SK-N-SH (cell line): ENCODE results near the gene TBX4. TPM values are rescaled to one million over a fixed set of nuclear protein-coding genes. Genes with fewer than 3 reads are reported as not detected.

Source experiments
- CTCF ChIA-PET: fragments of 300-600, 350-600 bp; formaldehyde crosslinking; extraction: SDS; loops from one replicate; lab custom pipeline; 2021; lab: Yijun Ruan, JAX
- POLR2A ChIA-PET: fragments of 350-600 bp; sonication (Branson Sonifier 250); formaldehyde crosslinking; extraction: SDS; loops from one replicate; lab custom pipeline; 2020; ENCODE audit warnings: antibody characterized with exemption, inconsistent platforms; lab: Yijun Ruan, JAX
- DNase-seq: peaks from one replicate; pipeline ENCODE4 v3.0.0; 2012
- H2AFZ ChIP-seq: fragments of 200-600 bp; sonication (generic); 2 replicates; pipeline ENCODE4 v1.8.1; 2016; ENCODE audit warnings: antibody characterized with exemption, mild to moderate bottlenecking, low read depth
- H3F3A ChIP-seq: fragments of 200-600 bp; sonication (generic); replicated peaks from 2 replicates; pipeline ENCODE3; 2016; ENCODE audit warnings: antibody characterized with exemption, mild to moderate bottlenecking; ENCODE audit not compliant: insufficient read depth
- H3K27ac ChIP-seq, 2 experiments: fragments of 200-500 bp in 1 of 2; fragments of 200-600 bp in 1 of 2; sonication (Bioruptor generic) in 1 of 2; sonication (generic), shearing (Covaris generic) in 1 of 2; 2 replicates each; pipeline versions ENCODE4 v1.5.1 to v1.6.1; 2014 to 2016; ENCODE audit warnings: low read depth in 2 of 2, inconsistent platforms in 1 of 2, low read length in 1 of 2, mild to moderate bottlenecking in 1 of 2, mixed read lengths in 1 of 2
- H3K27me3 ChIP-seq: fragments of 200-600 bp; sonication (generic), shearing (Covaris generic); 2 replicates; pipeline ENCODE4 v1.6.1; 2016; ENCODE audit warnings: mixed run types; ENCODE audit not compliant: insufficient read depth
- H3K36me3 ChIP-seq, 2 experiments: fragments of 200-500 bp in 1 of 2; fragments of 200-600 bp in 1 of 2; sonication (Bioruptor generic) in 1 of 2; sonication (generic) in 1 of 2; replicated peaks in 1 of 2; 2 replicates each; pipeline versions ENCODE3 to v1.5.1; 2014 to 2016; ENCODE audit warnings: low read length in 1 of 2, mild to moderate bottlenecking in 1 of 2; ENCODE audit not compliant: insufficient read depth in 2 of 2, control insufficient read depth in 1 of 2
- H3K4me1 ChIP-seq, 2 experiments: fragments of 200-500 bp in 1 of 2; fragments of 200-600 bp in 1 of 2; sonication (Bioruptor generic) in 1 of 2; sonication (generic), shearing (Covaris generic) in 1 of 2; 2 replicates each; pipeline versions ENCODE4 v1.5.1 to v1.6.1; 2014 to 2016; ENCODE audit warnings: low read depth in 1 of 2, low read length in 1 of 2, mixed run types in 1 of 2; ENCODE audit not compliant: insufficient read depth in 2 of 2, control insufficient read depth in 1 of 2
- H3K4me2 ChIP-seq: fragments of 200-600 bp; sonication (generic), shearing (Covaris generic); 2 replicates; pipeline ENCODE4 v1.6.1; 2017; ENCODE audit warnings: mixed run types
- H3K4me3 ChIP-seq, 2 experiments: fragments of 200-500 bp in 1 of 2; fragments of 200-600 bp in 1 of 2; sonication (Bioruptor generic) in 1 of 2; sonication (generic), shearing (Covaris generic) in 1 of 2; 2 replicates each; pipeline versions ENCODE4 v1.5.1 to v1.8.1; 2014 to 2016; ENCODE audit warnings: low read depth in 2 of 2, inconsistent platforms in 1 of 2, low read length in 1 of 2, mild to moderate bottlenecking in 1 of 2, mixed read lengths in 1 of 2, moderate library complexity in 1 of 2
- H3K79me2 ChIP-seq: fragments of 200-600 bp; sonication (generic); 2 replicates; pipeline ENCODE4 v1.8.1; 2017; ENCODE audit warnings: mild to moderate bottlenecking; ENCODE audit not compliant: insufficient read depth
- H3K9ac ChIP-seq: fragments of 200-600 bp; sonication (generic); 2 replicates; pipeline ENCODE4 v1.6.1; 2017; ENCODE audit warnings: mixed run types
- H3K9me2 ChIP-seq: fragments of 200-600 bp; sonication (generic); 2 replicates; pipeline ENCODE4 v1.6.1; 2017; ENCODE audit warnings: mixed run types
- H3K9me3 ChIP-seq: fragments of 200-600 bp; sonication (generic); 2 replicates; pipeline ENCODE4 v1.6.1; 2017; ENCODE audit warnings: mixed run types, mild to moderate bottlenecking, moderate library complexity
- H4K20me1 ChIP-seq: fragments of 200-600 bp; sonication (generic); 2 replicates; pipeline ENCODE4 v1.6.1; 2017; ENCODE audit warnings: mild to moderate bottlenecking, mixed run types; ENCODE audit not compliant: insufficient read depth
- GABPA ChIP-seq: IDR thresholded peaks from 2 replicates; pipeline ENCODE4 v1.4.0; 2012; ENCODE audit warnings: low read depth, mild to moderate bottlenecking
- GATA2 ChIP-seq: sonication (generic); formaldehyde crosslinking; IDR thresholded peaks from 2 replicates; pipeline ENCODE4 v1.5.0; 2020; ENCODE audit warnings: mild to moderate bottlenecking, missing genetic modification reagents
- IRF3 ChIP-seq: fragments of 150-350 bp; IDR thresholded peaks from 2 replicates; pipeline ENCODE4 v1.6.1; 2016; ENCODE audit warnings: mild to moderate bottlenecking, low read depth, low read length
- RAD21 ChIP-seq: IDR thresholded peaks from 2 replicates; pipeline ENCODE4 v1.6.1; 2012; ENCODE audit warnings: mild to moderate bottlenecking, low read length
- RCOR1 ChIP-seq: fragments of 150-350 bp; IDR thresholded peaks from 2 replicates; pipeline ENCODE4 v1.6.1; 2017; ENCODE audit warnings: antibody characterized with exemption, low read length
- REST ChIP-seq: IDR thresholded peaks from 2 replicates; pipeline ENCODE4 v1.6.1; 2012; ENCODE audit warnings: mild to moderate bottlenecking, low read depth, low read length, moderate library complexity
- RFX5 ChIP-seq: IDR thresholded peaks from 2 replicates; pipeline ENCODE4 v1.6.1; 2012; ENCODE audit warnings: mild to moderate bottlenecking, improper control_type of control experiment, low read length
- RXRA ChIP-seq: IDR thresholded peaks from 2 replicates; pipeline ENCODE4 v1.4.0; 2012; ENCODE audit warnings: low read depth, mild to moderate bottlenecking, borderline replicate concordance
- SIN3A ChIP-seq: IDR thresholded peaks from 2 replicates; pipeline ENCODE4 v1.6.1; 2012; ENCODE audit warnings: low read depth, mild to moderate bottlenecking, low read length, moderate library complexity, borderline replicate concordance
- USF1 ChIP-seq: IDR thresholded peaks from 2 replicates; pipeline ENCODE4 v1.4.0; 2012; ENCODE audit warnings: low read depth, borderline replicate concordance
- USF2 ChIP-seq: fragments of 150-350 bp; IDR thresholded peaks from 2 replicates; pipeline ENCODE4 v1.6.1; 2017; ENCODE audit warnings: antibody characterized with exemption, low read length, low read depth, borderline replicate concordance
- ZBTB33 ChIP-seq: IDR thresholded peaks from 2 replicates; pipeline ENCODE4 v1.4.0; 2012; ENCODE audit warnings: low read depth, borderline replicate concordance
- WGBS: methylation state at CpG from one replicate; pipeline ENCODE4 v1.1.6; 2017; ENCODE audit warnings: low lambda C conversion rate; 5-methylcytosine and 5-hydroxymethylcytosine counted together
- polyA plus RNA-seq, 3 experiments: library from polyadenylated mRNA; depleted of rRNA; stranded (reverse); fragments of >200 nt; gene quantifications; 2 replicates each; pipeline ENCODE4 v1.2.3, GENCODE V29; 2012

The TBX4 gene
- polyA plus RNA-seq, 1 of the 3 experiments (the other 2 are of a cell fraction) = 0.02 TPM

DNA sequence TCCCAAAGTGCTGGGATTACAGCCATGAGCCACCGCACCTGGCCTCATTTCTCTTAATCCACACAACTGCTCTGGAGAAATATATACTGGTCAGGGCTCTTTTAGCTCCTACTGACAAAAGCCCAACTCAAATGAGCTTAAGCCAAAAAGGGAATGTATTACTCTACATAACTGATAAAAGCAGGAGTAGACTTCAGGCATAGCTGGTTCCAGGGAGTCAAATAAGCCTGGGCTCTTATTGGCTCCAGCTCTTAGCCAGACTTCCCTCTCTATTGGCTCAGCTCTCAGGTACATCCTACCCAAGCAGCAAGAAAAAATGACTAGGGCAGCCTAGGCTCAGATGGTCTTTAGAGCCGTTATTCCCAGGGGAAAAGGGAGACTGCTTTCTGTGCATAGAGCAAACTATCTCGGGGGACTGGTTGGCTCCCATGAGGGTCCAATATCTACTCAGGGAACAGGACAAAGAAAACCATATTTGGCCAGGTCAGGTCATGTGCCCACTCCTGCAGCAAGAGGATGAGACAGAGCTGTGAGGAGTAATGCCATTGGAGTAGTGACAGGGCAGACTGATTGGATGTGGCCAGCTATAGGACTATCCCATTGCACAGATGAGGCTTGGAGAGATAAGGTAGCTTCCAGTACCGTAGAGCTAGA, 31.4 kb upstream of the TBX4 start (continued):
- no peak for TF ChIP-seq REST
- no peak for TF ChIP-seq GABPA

- ChIA-PET CTCF (interaction anchor here (0.9 to 16.4 kb wide), 8 partner anchors 9 to 701 kb away, joined by 3 to 318 read pairs (median 6); no protein-coding TSS in a partner anchor), POLR2A (no interaction called here)
- Histone ChIP-seq H3K36me3 (no peaks in the 10 kb centered on the region), H3K9me2 (no peaks in the 10 kb centered on the region), H3K4me3 (no peak overlapping the region), H4K20me1 (no peaks in the 10 kb centered on the region), H3K27ac (no peak overlapping the region), H3K4me1 (peaks cover 2 to 12% of the 10 kb centered on the region in 2 experiments; a peak in 1 of 4 replicates), H2AFZ (no peak overlapping the region), H3K9ac (no peak overlapping the region), H3K4me2 (no peak overlapping the region), H3K27me3 (no peaks in the 10 kb centered on the region), H3K79me2 (no peaks in the 10 kb centered on the region), H3F3A (peaks cover 1% of the 10 kb centered on the region), H3K9me3 (no peaks in the 10 kb centered on the region)
- no peak for DNase-seq
- no peak for TF ChIP-seq ZBTB33
- TF ChIP-seq USF2 = no peak
- TF ChIP-seq GATA2 (CRISPR knock-in tag) = no peak
- TF ChIP-seq RXRA = no peak
- TF ChIP-seq USF1 = no peak
- TF ChIP-seq RCOR1 = no peak
- TF ChIP-seq RAD21 = no peak
- TF ChIP-seq IRF3 = no peak
- TF ChIP-seq SIN3A = no peak
- TF ChIP-seq RFX5 = no peak
- 84% methylated on average over 4 of the region's 4 CpGs for whole genome bisulfite sequencing
These were observed 30.8 kb upstream of the TBX4 start for GRCh38 chr17:61421460-61421859.
